A549 (cell line): ENCODE measurements around the gene PRLHR.

Source experiments
- CTCF ChIP-seq: fragments of >200 bp; sonication (Bioruptor Twin); formaldehyde crosslinking; IDR thresholded peaks from 3 replicates; pipeline ENCODE4 v1.5.1; 2016
- E2F6 ChIP-seq: IDR thresholded peaks from 2 replicates; pipeline ENCODE4 v1.6.1; 2012; ENCODE audit warnings: low read depth, borderline replicate concordance
- HEYL ChIP-seq: fragments of 250-450 bp; sonication (Bioruptor Pico); IDR thresholded peaks from 2 replicates; pipeline ENCODE4 v1.8.0; 2021; ENCODE audit warnings: mild to moderate bottlenecking, moderate library complexity
- HOXB5 ChIP-seq: fragments of 250-450 bp; sonication (Bioruptor Pico); IDR thresholded peaks from 2 replicates; pipeline ENCODE4 v1.5.0; 2020; ENCODE audit warnings: mild to moderate bottlenecking, moderate library complexity
- JUNB ChIP-seq: fragments of >200 bp; sonication (Bioruptor Twin); formaldehyde crosslinking; IDR thresholded peaks from 2 replicates; pipeline ENCODE4 v1.6.1; 2016
- PBX3 ChIP-seq: IDR thresholded peaks from 2 replicates; pipeline ENCODE4 v1.6.1; 2012
- POLR2A ChIP-seq: IDR thresholded peaks from 2 replicates; pipeline ENCODE4 v1.6.1; 2012; ENCODE audit warnings: mild to moderate bottlenecking, low read length
- RAD21 ChIP-seq, 2 experiments: fragments of >200 bp in 1 of 2; sonication (Bioruptor Twin) in 1 of 2; formaldehyde crosslinking in 1 of 2; IDR thresholded peaks in 1 of 2; conservative IDR thresholded peaks in 1 of 2; 2 replicates in 1 of 2; 3 replicates in 1 of 2; pipeline ENCODE4 v1.6.1; 2012 to 2018; ENCODE audit warnings: inconsistent platforms in 1 of 2
- REST ChIP-seq: fragments of 200-600 bp; sonication (generic); IDR thresholded peaks from 2 replicates; pipeline ENCODE4 v1.6.1; 2016; ENCODE audit warnings: antibody characterized with exemption, mild to moderate bottlenecking, moderate library complexity
- RFX5 ChIP-seq: fragments of 450-650 bp; IDR thresholded peaks from 2 replicates; pipeline ENCODE4 v1.7.1; 2014; ENCODE audit warnings: antibody characterized with exemption, mild to moderate bottlenecking, moderate library complexity
- RNF2 ChIP-seq: fragments of 200-600 bp; sonication (generic); IDR thresholded peaks from 2 replicates; pipeline ENCODE4 v1.6.1; 2016; ENCODE audit warnings: low read depth, mild to moderate bottlenecking, antibody characterized with exemption, moderate library complexity, borderline replicate concordance
- ZFP36 ChIP-seq: fragments of 450-650 bp; IDR thresholded peaks from 2 replicates; pipeline ENCODE4 v1.6.1; 2014; ENCODE audit warnings: borderline replicate concordance; ENCODE audit not compliant: partially characterized antibody

GRCh38 chr10:118564114-118564513, 31.3 kb downstream of the PRLHR start:
- TF ChIP-seq RAD21 (conservative IDR thresholded peaks at IDR 0.05 in 1 of 2, IDR thresholded peaks at IDR 0.05 in 1 of 2) (no peak), CTCF (no peak), HOXB5 (CRISPR knock-in tag) (no peak), PBX3 (no peak), REST (no peak), RFX5 (no peak), E2F6 (no peak), POLR2A (no peak), RNF2 (no peak), HEYL (CRISPR knock-in tag) (no peak), JUNB (no peak), ZFP36 (no peak)
